GM18858 (cell line): ENCODE results near the gene LACTB.

Experiments
- ATAC-seq: cut with Tn5 transposase; IDR thresholded peaks from one replicate; pipeline ENCODE4 v1.9.1; 2021; ENCODE audit not compliant: unreplicated experiment

The LACTB gene

DNA sequence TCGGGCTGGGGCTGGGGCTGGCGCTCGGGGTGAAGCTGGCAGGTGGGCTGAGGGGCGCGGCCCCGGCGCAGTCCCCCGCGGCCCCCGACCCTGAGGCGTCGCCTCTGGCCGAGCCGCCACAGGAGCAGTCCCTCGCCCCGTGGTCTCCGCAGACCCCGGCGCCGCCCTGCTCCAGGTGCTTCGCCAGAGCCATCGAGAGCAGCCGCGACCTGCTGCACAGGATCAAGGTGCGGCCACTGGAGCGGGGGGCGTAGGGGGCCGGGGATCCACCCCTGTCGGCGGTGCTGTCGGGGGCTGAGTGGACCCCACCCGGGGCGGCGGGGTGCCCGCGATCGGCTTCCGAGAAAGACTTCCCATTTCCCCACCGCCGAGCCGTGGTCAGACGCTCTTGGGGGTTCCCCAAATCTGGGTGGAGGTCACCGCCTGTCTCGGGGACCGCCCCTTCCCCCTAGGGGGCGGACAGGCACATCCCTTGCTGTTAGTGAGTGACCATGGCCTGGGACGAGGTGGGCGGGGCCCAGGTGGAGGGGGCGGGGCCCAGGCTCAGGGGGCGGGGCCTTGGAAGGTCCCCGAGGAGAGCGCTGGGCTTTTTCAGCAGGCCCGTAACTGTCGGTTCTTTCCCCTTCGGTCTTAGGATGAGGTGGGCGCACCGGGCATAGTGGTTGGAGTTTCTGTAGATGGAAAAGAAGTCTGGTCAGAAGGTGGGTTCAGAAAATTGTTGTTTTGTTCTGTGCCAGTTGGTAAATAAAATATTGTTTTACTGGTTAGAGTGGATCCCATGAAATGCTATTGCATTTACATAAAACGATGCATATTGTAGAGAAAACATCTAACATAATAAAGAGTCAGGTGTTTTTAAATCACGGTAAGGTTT lies 578 bp downstream of the LACTB start:
- ATAC-seq: peak; percentile 57

DNA sequence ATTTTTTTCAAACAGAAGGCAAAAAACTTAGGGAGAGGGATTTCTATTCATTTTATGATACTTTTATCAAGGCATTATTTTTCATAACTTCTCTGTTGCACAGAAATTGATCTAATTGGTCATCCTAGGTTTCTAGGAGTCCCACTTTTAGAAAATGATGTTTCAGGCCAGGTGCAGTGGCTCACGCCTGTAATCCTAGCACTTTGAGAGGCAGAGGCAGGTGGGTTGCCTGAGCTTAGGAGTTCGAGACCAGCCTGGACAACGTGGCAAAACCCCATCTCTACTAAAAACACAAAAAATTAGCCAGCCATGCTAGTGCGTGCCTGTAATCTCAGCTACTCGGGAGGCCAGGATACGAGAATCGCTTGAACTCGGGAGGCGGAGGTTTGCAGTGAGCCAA lies 2.8 kb downstream of the LACTB start:
- no peak for ATAC-seq

- ATAC-seq: no peak
Observed at GRCh38 chr15:63126726-63127125, 5.1 kb downstream of the LACTB start.

GRCh38 chr15:63133786-63134185 lies 12.1 kb downstream of the LACTB start:
- no peak for ATAC-seq

GRCh38 chr15:63134245-63134985 lies 12.8 kb downstream of the LACTB start:
- no peak for ATAC-seq

DNA sequence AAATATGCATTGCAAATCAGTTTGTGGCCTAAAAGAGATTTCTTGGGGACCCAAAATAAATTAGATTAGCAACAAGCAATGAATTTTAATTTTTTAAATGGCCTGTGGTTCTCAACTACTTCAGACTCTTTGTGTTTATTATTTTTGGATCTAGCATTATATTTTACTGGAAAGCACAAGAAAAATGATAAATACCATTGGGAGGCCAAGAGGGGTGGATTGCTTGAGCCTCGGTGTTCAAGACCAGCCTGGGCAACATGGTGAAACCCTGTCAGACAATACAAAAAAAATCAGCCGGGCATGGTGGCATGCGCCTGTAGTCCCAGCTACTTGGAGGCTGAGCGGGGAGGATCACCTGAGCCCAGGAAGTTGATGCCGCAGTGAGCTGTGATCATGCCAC lies 13.6 kb downstream of the LACTB start:
- ATAC-seq: no peak

DNA sequence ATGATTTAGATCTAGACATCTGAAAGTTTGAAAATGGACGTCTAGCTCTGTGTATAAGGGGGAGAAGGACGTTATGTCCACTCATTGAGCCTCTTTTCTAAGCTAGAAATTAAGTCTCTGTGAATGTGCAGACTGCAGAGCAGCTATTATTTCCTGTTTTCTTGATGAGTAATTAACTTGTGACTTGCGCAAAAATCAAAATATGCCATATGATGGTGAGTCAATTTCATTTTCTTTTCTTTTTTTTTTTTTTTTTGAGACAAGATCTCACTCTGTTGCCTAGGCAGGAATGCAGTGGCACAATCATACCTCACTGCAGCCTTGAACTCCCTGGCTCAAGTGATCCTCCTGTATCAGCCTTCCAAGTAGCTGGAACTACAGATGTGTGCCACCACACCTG lies 14.1 kb downstream of the LACTB start:
- no peak for ATAC-seq

- no peak for ATAC-seq
Observed at GRCh38 chr15:63136742-63137141, 15.1 kb downstream of the LACTB start.

GRCh38 chr15:63140936-63141335 lies 19.3 kb downstream of the LACTB start:
- no peak for ATAC-seq

- ATAC-seq: no peak
Observed at GRCh38 chr15:63145426-63145825, 23.8 kb downstream of the LACTB start.

GRCh38 chr15:63146684-63147083 lies 25.0 kb downstream of the LACTB start:
- ATAC-seq: no peak

GRCh38 chr15:63151665-63152064 lies 30.0 kb downstream of the LACTB start:
- ATAC-seq: no peak

DNA sequence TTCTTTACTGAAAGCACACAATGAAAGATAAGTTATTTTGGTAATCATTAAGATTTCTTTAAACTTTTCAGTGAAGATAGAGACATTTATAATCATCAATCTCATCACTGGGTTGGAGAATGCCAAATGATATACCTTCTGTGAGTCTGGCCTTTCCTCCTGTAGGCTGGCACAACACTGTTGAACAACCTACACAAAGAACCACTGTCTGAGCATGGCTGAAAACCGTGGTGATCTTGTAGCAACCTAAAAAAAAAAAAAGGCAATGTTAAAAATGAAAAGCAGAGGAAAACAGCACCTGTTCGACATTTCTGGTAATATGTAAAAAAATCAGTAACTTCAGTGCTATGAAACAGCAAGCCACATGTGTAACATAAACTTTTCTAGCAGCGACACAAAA lies 33.8 kb downstream of the LACTB start:
- no peak for ATAC-seq

DNA sequence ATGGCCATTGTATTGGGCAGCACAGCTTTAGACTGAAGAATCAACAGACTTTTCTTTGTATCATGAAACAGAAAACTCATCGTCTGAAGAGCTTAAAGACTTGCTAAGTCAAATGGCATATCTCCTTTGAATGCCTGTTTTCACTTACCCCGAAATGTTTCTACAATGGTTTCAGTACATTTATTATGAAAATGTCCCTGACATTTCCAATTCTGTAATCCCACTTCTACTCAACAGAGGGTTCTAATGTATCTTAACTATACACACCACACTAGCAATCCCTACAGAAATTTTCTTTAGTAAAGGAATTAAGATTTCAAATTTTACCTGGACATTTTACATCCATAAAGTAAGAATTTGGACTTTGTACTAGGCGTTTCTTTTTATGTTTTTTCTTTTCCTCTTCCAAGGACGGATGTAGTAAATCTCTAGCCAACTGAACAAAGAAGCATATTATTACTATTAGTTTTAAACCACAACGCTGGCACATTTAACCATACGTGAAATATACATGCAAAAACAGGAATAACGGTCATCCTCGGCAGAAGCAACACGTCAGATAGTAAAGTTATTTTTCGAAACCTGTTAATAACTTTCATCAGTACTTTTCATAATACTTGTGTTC lies 34.5 kb downstream of the LACTB start:
- no peak for ATAC-seq

DNA sequence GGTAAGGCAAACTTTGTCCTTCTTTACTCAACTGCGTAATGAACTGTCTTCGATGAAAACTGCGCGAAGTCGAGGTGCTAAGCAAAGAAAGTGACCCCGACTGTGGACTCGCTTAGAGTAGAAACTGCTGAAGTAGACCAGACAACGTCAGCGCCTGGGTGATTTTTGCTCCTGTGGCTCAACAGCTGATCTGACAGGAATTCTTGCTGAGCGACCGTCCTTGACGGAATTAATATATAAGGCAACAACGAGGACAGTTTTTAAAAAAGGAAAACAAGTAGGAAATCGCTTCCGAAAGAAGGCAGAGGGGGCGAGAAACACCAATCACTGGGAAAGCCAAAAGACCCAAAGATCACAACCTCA lies 35.1 kb downstream of the LACTB start:
- no peak for ATAC-seq

GRCh38 chr15:63157118-63157843 lies 35.6 kb downstream of the LACTB start, which contains the start of gene RPS27L:
RPS27L (minus strand) TSS chr15:63157477; CDS start chr15:63157405, 72 bp downstream.
- peak; percentile 62 for ATAC-seq

DNA sequence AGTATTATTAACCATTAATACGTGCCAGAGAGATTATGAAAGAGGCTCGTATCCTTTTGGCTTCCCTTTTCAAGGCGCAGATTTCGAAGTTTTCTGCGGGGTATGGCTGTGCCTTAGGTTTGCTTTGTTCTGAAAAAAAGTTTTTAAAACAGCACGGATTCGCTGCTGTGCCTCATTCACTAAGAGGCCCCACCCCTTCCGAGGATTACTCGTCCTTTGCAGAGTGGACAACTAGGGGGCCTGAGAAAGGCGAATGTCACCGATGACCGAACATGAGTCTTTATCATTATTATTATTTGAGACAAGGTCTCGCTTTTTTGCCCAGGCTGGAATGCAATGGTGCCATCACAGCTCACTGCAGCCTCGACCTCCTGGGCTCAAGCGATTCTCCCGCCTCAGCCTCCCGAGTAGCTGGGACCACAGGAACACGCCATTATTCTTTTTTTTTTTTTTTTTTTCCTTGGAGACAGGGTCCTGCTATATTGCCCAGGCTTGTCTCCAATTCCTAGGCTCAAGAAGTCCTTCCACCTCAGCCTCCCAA lies 36.3 kb downstream of the LACTB start:
- no peak for ATAC-seq

DNA sequence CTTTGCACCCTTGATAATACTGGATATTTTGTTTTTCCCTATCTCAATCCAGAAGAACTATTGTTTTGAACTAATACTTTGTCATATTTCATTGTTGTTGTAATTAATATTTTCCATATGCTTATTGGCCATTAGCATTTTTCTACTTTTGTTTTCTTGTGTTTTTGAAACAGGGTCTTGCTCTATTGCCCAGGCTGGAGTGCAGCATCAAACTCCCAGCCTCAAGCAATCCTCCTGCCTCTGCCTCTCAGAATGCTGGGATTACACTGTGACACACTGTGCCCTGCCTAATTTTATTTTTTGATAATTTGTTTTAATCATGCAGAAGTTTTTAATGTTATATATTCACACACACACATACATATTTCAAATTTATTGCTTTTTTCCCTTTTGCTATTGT lies 39.0 kb downstream of the LACTB start:
- ATAC-seq: no peak

DNA sequence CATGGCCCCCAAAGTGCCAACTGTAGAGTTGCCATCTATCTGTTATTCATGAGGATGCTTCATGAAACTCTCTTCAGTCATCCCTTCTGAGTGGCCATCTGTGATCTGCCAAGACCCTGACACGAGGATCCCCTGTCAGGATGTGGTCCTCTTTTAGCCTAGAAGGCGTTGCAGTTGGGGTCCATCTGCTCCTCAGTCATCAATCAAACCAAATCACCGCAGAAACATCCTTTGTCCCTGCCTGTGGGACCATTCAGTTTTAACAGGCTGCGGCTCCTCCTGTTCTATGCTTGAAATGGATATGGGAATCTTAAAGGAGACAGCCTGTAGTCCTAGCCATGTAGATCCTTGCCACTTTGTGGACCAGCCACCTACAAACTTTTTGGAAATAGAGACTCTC lies 41.6 kb downstream of the LACTB start:
- no peak for ATAC-seq

GRCh38 chr15:63165166-63165859 lies 43.7 kb downstream of the LACTB start:
- no peak for ATAC-seq
